HG03521 (cell line): ENCODE results near the gene NFE2L2.
"Not testable (repeated sequence)": the region's sequence is repeated elsewhere in the genome, so short reads cannot be mapped to it uniquely, and the experiment has no call there.

Experiments used
- ATAC-seq: cut with Tn5 transposase; IDR thresholded peaks from one replicate; pipeline ENCODE4 v1.9.1; 2021; ENCODE audit warnings: mild to moderate bottlenecking, moderate library complexity; ENCODE audit not compliant: unreplicated experiment

NFE2L2 gene

DNA sequence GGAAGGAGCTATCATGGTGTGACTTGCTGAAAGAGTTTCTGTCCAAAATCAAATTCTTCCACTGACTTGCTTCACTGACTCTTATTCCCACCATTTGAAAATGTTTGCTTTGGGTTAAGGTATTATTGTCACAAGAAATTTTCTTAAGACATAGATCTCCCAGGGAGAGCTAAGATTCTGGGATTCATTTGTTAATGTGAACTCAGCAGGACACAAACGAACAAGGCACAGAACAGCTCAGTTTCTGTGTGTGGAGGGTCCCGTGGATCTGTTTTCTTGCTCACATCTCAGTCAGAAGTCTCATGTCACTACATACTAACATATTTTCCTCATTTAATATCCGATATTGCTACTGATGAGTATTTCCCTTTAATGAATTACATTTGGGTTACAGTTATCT, 60.1 kb downstream of the NFE2L2 start:
- no peak for ATAC-seq

DNA sequence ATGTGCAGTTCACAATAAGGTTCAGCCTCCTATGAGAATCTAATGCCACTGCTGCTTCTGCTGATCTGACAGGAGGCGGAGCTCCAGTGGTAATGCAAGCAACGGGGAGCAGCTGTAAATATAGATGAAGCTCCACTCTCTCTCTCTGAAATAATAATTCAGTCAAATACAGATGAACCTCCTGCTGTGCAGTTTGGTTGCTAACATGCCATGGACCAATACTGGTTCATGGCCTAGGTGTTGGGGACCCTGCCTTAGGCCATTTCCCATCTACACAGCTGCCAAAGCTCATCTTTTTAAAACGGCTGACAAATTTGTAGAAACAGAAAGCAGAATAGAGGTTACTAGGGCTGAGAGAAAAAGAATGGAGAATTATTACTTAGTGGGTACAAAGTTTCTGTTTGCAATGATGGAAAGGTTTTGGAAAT, 62.6 kb downstream of the NFE2L2 start:
- no peak for ATAC-seq

DNA sequence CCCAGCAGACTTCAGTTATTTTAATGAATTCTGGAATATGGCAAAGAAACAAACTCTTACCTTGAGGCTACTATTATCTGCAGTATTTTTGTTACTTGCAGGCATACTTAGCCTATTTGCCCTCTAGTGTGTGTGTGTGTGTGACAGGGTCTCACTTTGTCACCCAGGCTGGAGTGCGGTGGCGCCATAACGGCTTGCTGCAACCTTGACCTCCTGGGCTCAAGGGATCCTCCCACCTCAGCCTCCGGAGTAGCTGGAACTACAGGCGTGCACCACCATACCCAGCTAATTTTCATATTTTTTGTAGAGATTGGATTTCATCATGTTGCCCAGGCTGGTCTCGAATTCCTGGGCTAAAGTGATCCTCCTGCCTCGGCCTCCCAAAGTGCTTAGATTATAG, 64.1 kb downstream of the NFE2L2 start:
- ATAC-seq = not testable (repeated sequence)

GRCh38 chr2:177195194-177195593, 69.3 kb downstream of the NFE2L2 start:
- no peak for ATAC-seq

- ATAC-seq = no peak
These were observed 71.3 kb downstream of the NFE2L2 start for GRCh38 chr2:177193240-177193639.

- ATAC-seq = no peak
These were observed 71.7 kb downstream of the NFE2L2 start for GRCh38 chr2:177192788-177193187.

GRCh38 chr2:177190941-177191340, 73.6 kb downstream of the NFE2L2 start:
- no peak for ATAC-seq

DNA sequence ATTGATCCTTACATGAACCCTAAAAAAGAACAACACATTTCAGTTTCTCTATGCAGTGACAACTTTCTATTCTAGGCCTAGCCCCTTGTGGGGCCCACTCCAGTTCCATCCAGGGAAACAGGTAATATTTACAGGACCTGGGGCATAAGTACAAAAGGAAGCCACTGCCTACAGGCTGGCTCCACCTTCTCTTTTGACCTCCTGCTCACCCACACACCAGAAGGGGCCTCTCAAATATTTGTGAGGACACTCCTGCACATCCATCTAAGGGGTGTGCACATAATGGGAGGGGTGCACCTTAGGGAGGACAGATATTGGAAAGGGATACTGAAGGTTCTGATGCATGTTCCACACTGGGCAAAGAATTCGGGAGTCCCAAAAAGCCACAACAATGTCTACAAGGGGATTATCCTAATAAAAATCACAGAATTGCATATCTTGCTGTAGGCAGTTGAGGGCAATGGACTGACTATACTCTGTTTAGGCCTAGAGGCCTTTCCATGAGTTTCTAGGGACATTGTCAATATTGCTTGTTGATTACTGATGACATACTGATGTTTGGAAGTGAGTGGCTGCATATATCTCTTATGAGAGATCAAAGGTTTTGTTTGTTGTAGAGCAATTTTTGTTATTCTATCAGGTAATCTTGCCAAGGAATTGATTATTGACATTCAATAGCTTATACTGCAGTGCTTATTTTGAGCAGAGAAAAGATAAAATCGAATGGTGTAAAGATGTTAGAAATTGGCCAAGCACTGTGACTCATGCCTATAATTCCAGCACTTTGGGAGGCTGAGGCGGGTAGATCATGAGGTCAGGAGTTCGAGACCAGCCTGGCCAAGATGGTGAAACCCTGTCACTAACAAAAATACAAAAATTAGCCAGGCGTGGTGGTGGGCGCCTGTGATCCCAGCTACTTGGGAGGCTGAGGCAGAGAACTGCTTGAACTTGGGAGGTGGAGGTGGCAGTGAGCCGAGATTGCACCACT, 75.8 kb downstream of the NFE2L2 start:
- ATAC-seq = no peak

DNA sequence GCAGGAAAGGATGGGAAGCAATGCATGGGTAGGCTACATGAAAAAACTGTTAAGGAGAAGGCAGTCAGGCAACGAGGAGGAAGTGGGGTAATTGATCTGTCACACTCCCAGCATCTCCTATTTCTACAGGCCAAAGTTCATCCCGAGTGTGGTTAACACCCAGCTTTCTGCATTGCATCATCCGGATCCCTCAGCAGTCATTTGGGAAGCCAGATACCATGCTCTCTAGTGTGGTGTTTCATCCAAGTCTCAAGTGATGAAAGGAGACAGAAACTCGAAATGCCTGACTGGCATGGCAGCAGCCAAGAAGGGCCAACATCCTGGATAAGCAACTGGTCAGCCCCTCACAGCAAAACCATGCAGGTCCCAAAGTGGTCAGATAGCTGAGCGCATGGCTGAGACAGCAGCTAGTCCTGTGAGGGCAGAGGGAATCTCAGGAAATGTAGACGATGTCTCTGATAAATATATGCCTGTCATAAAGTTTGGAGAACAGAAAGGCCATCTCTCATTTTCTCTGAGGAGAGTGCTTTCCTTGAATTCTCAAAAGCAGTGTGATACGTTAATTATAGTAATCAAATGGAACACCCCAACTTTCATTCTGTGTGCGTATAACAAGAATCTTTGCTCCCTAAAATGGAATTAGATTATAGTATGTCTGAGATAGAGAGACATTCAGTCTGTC, 76.8 kb downstream of the NFE2L2 start:
- no peak for ATAC-seq

DNA sequence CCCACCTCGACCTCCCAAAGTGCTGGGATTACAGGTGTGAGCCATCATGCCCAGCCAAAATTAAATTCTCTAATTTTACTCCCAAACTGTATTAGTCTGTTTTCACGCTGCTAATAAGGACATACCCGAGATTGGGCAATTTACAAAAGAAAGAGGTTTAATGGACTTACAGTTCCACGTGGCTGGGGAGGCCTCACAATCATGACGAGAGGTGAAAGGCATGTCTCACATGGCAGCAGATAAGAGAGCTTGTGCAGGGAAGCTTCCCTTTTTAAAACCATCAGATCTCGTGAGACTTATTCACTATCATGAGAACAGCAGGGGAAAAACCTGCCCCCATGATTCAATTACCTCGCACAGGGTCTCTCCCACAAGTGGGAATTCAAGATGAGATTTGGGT, 78.5 kb downstream of the NFE2L2 start:
- ATAC-seq = not testable (repeated sequence)

DNA sequence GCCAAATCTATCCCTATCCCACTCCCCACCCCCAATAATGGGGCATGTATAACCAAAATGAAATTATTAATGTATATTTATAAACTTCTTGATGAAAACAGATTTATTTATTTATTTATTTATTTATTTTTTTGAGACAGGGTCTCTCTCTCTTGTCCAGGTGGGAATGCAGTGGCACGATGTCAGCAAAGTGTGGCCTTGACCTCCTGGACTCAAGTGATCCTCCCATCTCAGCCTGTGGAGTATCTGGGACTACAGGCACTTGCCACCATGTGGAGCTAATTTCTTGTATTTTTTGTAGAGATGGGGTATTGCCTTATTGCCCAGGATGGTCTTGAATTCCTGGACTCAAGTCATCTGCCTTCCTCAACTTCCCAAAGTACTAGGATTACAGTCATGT, 79.9 kb downstream of the NFE2L2 start:
- ATAC-seq = no peak

- ATAC-seq = no peak
These were observed 80.7 kb downstream of the NFE2L2 start for GRCh38 chr2:177183860-177184259.
